ENCODE measurements around the gene R3HCC1L.

GRCh38 chr10:98149858-98150257 lies 15.4 kb downstream of the R3HCC1L start:
- TF ChIP-seq GATA2 (IDR thresholded peaks at IDR 0.05; ENCODE audit: low read depth, low read length) (no peak), GATA3 (IDR thresholded peaks at IDR 0.05; ENCODE audit: low read depth, low read length) (no peak)

Measured in SH-SY5Y (cell line).